HG03378 (cell line): ENCODE measurements around the gene PAQR7.
A peak's percentile ranks its signal among the peaks of the same experiment; 100 is the strongest.

Experiments used
- ATAC-seq: cut with Tn5 transposase; IDR thresholded peaks from one replicate; pipeline ENCODE4 v1.9.1; 2021; ENCODE audit warnings: mild to moderate bottlenecking, moderate library complexity; ENCODE audit not compliant: unreplicated experiment

PAQR7 gene, protein sequence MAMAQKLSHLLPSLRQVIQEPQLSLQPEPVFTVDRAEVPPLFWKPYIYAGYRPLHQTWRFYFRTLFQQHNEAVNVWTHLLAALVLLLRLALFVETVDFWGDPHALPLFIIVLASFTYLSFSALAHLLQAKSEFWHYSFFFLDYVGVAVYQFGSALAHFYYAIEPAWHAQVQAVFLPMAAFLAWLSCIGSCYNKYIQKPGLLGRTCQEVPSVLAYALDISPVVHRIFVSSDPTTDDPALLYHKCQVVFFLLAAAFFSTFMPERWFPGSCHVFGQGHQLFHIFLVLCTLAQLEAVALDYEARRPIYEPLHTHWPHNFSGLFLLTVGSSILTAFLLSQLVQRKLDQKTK

GRCh38 chr1:25875154-25875855 is at the start of gene PAQR7:
Gene PAQR7, minus strand, starts transcription at chr1:25875708. Its CDS starts 11,869 bp downstream, at chr1:25863839.
- ATAC-seq, result no peak

DNA sequence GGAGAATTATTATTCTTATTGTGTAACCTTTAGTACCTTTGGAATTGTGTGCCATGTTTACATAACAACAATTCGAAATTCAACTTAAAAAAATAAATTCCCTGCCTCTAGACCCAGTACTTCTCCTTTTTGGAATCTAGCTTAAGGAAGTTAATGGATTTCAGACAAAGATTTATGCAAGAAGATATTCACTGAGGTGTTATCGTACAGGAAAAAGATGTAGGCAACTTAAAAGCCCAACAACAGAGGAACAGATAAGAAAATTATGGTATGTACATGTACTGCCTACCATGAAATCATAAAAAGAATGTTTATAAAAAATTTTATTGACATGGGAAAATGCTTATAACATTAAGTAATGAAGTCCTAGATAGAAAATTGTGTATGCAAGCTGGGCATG is 48.9 kb upstream of the PAQR7 start:
- ATAC-seq, result no peak

DNA sequence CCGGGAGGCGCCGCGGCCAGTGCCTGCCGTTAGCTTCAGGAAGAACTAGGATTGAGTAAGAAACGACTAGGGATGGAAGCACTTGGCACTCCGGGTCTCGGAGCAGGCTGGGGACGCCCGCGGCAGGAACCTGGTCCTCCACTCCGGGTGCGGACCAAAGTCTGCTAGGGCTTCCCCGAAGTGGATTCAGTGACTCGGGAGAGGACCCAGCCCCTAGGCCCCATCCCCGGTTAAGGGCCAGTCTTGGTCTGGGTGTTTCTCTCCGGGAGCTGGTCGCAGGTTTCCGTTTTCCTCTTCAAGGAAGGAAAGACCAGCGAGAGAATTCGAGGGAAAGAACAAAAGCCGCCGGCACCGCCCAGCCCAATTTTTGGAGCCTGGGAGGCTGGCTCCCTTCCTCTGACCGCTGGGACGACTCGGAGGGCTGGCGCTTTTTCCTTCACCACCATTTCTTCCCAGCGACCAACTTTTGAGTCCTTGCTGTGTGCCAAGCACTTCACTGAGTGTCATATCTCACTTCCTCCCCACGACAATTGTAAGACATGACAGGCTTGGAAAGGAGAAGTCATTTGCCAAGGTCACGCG is 47.6 kb upstream of the PAQR7 start:
- no peak for ATAC-seq

DNA sequence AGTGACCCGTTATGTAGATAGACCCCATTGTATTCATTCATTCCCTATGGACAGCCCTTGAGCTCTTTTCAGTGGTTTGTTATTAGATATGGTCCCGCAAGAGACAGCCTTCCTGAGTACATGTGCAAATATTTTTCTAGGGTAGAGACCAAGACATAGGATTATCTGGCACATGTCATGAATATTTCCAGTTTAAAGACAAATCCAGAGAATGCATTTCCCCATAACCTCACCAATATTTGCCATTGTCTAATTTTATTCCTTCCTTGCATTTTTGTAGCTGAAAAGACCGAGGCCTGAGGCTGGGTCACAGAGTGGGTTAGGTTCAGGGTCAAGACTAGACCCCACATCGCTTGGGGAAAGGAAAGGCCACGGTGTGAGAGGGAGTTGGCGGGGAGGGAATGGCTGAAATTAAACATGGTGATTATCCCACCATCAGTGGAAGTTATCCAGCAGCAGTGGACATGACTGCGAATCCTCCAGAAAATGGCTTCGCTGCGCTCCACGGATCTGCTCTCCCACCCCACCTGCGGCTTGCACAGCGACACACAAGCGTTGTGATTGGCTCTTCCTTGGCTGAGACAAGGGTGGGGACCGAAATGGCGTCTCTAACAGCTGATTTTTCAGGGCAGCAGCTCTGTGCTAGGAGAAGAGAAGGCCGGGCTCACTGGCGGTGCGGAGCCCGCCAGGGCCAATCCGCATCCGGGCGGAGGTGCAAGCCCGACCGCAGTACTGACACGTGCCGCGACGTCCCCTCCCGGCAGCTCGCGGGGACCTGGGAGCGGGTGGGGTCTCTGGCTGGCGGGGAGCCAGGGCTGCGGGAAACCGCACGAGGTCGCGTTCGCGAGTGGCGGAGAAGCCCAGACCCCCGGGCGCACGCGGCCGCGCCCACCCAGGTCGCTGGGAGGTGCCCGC is 46.8 kb upstream of the PAQR7 start:
- no peak for ATAC-seq

DNA sequence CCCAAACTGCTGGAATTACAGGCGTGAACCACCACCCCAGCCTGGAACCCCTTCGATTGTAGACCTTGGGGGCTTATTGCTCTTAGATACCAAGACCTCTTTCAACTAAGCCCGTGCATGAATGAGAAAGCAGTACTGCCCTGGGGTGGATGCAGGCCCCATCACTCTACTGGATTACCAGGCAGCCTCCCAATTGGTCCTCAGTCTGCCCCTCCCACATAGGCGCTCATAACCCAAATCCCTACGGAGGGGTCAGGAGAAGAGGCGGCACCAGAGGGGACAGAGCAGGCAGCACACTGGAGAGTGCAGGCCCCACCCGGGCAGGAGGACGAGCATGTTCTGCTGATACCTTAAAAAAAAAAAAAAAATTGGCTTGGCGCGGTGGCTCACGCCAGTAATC is 43.1 kb upstream of the PAQR7 start:
- no peak for ATAC-seq

DNA sequence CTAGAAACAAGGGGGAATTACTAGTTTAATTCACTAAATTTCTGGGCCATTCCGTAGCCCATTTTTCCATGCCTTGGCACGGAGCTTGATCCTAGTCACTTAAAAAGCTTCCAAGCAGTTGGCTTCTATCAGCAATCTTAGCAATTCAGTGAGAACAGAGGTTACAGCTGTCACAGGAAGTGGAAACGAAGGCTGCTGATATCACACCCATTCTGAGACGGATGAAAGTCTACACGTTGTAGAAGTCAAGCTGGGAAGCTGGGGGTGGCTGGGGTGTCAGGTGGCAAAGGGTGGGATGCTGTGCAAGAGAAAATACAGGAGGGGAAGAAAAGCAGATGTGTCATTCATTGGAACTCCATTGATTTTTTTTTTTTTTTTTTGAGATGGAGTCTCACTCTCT is 42.5 kb upstream of the PAQR7 start:
- no peak for ATAC-seq

- no peak for ATAC-seq
These were observed 41.0 kb upstream of the PAQR7 start for GRCh38 chr1:25916460-25916859.

GRCh38 chr1:25914074-25914995 is 38.8 kb upstream of the PAQR7 start:
- ATAC-seq, result no peak

DNA sequence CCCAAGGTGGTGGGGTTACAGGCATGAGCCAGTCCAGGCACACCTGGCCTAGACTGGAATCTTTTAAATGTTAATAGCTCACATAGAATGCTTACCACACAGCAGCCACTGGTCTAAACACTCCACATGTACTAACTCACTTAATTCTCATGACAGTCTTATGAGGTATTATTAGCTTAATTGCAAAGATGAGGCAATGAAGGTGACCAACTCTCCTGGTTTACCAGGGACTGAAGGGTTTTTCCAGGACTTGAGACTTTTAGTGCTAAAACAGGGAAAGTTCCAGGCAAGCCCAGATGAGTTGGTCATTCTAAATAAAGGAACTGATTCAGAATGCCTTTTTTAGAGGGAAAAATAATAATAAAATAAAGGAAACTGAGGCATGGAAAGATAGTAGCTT is 37.7 kb upstream of the PAQR7 start:
- no peak for ATAC-seq

DNA sequence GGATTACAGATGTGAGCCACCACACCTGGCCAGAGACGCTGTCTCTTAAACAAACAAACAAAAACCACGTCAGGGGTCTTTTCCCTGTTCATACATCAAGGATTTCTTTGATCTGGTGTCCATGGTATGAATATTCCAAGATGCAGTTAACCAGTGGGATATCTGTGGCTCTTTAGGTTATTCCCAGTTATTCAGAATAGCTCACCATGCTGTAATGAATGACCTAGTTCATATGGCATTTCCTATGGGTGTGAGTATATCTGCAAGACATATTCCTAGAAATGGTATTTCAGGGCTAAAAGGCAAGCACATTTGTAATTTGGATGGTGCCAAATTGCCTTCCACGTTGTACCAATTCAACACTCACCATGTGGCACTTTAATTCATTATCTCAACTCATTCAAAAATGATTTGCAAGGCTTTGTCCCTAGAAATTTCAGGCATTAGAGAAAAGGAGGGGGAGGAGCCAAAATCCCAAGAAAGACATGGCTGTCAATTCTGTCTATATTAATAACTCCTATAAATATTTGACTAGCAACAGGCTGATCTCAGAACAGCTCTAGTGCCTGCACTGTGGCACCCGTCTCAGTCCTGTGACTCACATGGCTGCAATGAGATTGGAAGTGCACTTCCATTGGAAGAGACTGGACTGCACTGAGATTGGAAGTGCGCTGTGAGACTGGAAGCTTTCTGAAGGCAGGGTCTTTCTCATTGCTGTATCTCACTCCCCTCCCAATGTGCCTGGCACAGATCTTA is 36.7 kb upstream of the PAQR7 start:
- ATAC-seq, result no peak

DNA sequence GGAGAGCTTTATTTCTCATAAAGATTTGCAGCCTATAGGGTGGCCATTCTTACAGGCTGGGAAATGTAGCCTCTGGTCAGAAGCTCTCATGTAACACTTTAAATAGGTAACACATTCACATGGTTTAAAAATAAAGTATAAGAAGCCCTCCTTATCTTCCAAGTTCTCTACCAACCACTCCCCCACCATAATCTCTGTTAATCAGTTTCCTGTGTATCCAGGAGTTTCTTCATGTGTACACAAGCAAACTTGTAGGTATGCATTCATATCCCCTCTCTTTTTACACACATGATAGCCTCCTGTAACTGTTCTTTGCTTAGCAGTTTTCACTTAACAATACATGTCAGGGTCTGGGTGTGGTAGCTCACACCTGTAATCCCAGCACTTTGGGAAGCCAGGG is 35.7 kb upstream of the PAQR7 start:
- no peak for ATAC-seq

DNA sequence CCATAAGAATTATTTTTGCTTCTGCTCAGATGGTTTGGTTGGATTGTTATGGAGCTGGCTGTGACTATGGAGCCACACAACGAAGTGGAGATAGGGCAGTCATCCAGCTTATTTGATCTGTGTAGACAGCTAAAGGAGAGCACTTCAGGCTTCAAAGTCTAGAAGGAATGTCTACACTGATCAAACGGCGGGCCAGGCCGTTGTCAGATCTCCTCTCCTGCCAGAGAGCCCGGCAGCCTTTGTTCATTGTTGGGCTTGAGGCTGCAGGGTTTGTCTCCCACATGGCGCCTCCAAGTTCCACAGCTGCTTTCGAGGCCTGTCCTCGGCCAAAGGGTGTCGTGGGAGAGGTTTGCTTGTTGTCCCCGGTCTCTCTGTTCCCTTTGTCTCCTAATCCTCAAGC is 33.5 kb upstream of the PAQR7 start:
- no peak for ATAC-seq

DNA sequence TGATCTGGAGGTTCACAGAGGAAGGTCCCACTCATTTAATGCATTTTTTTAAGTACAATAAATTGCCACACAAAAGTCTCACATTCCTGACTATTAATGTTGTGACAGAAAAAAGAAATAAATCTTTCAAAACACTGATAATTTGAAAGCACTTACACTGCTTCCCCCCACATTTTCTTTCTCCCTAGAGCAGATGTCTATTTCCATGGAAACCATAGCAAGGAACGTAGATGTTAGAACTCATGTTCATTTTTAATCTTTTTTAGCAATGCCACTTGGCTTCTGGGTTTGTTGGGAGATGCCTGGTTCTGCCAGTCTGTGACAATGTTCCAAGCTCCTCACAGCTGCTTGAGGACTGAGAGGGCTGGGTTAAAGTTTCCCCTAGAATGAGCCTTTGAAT is 32.7 kb upstream of the PAQR7 start:
- no peak for ATAC-seq

DNA sequence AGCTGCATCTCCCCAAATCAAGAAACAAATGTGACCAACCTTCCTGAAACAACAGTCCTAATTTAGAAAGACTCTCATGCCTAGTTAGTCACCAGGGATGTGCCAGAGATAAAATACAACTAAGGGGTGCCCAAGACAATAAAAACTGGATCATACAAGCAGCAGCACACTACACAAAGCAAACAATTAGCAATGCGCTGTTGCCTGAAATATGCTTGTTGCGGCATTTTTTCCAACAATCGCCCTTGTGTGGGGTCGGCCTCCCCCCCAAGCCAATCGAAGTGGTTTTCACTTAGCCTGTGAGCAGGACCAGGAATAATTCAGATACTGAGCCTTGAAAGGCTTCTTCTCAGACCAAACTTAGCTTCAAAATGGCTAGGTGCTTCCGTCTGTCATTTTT is 32.1 kb upstream of the PAQR7 start:
- no peak for ATAC-seq

DNA sequence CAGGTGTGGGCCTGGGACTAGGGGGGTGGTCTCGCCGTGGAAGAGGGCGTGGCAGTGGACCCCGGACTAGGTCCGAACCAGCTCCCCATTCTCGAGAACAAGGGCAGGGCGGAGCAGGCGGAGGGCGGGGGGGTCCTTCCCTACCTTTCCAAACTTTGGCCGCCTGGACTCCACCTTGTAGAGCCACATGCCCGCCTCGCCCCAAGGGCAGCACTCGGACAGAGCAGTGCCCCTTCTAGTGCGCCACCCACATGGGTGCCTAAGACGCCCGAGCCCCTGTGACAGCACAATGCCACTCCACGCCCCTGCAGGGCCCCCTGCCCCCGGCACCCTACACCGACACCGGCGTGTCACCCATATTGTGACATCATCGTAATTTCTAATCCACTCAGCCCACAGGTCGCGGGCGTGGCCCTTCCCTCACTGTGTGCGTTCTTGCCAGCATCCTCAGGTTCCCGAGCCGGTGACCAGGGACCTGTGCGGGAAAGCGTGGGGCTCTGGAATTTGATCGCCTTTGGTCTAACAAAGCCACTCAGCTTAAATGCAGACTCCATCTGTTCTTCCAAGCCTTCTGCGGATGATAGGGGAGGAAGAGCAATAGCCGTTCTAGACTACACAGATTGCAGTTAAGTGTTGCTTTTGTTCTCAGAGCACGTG is 31.3 kb upstream of the PAQR7 start:
- no peak for ATAC-seq

GRCh38 chr1:25905680-25906643 is 30.5 kb upstream of the PAQR7 start, which contains the start of gene STMN1:
Gene STMN1, minus strand, starts transcription at chr1:25906419. Its CDS starts 1,743 bp downstream, at chr1:25904676.
- peak; percentile 56 for ATAC-seq

- ATAC-seq, result peak; percentile 42
These were observed 29.6 kb upstream of the PAQR7 start for GRCh38 chr1:25904943-25905679.
